ENCODE results near the gene NEK11. TPM values are rescaled to one million over a fixed set of nuclear protein-coding genes. Genes with fewer than 3 reads are reported as not detected.

The NEK11 gene
- total RNA-seq, 1 experiment from 2014 or later, result 5.0 TPM

DNA sequence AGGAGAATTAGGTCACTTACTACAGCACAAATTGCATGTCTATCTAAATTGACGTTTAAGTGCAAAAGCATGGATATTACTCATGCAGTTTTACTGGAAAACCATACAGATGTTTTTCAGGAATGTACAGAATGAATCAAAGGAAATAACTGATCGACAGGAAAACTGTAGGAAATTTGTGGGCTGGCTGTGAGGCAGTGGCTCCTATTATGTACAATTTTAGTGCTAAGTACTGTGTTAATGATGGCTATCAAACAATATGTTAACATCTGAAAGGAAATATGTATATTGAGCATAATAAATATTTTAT is 361.8 kb downstream of the NEK11 start:
- Histone ChIP-seq H3K27ac (ENCODE audit: low read depth, low read length, poor library complexity, severe bottlenecking) (no peak overlapping the region), H3K4me1 (ENCODE audit: insufficient read depth, low read length, poor library complexity, severe bottlenecking) (no peaks in the 10 kb centered on the region), H3K4me3 (ENCODE audit: low read depth, low read length, poor library complexity, severe bottlenecking) (no peak overlapping the region), H3K9me3 (ENCODE audit: low read depth, low read length, poor library complexity, severe bottlenecking) (no peaks in the 10 kb centered on the region), H3K27me3 (replicated peaks; ENCODE audit: insufficient read depth, low read depth, low read length, poor library complexity) (no peaks in the 10 kb centered on the region), H3K36me3 (ENCODE audit: insufficient read depth, low read length, poor library complexity, severe bottlenecking) (no peaks in the 10 kb centered on the region)
- no TSS peak for BruUV-seq (replicated peaks)
- no peak for DNase-seq (ENCODE audit: low spot score)
- TF ChIP-seq EZH2 (IDR thresholded peaks at IDR 0.05; ENCODE audit: borderline replicate concordance, low read depth, low read length, poor library complexity, severe bottlenecking), result no peak
- TF ChIP-seq, protein P1, sequence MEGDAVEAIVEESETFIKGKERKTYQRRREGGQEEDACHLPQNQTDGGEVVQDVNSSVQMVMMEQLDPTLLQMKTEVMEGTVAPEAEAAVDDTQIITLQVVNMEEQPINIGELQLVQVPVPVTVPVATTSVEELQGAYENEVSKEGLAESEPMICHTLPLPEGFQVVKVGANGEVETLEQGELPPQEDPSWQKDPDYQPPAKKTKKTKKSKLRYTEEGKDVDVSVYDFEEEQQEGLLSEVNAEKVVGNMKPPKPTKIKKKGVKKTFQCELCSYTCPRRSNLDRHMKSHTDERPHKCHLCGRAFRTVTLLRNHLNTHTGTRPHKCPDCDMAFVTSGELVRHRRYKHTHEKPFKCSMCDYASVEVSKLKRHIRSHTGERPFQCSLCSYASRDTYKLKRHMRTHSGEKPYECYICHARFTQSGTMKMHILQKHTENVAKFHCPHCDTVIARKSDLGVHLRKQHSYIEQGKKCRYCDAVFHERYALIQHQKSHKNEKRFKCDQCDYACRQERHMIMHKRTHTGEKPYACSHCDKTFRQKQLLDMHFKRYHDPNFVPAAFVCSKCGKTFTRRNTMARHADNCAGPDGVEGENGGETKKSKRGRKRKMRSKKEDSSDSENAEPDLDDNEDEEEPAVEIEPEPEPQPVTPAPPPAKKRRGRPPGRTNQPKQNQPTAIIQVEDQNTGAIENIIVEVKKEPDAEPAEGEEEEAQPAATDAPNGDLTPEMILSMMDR (conservative IDR thresholded peaks at IDR 0.05; ENCODE audit: low read depth, low read length), result no peak
- POLR2A ChIA-PET (ENCODE audit: low non-redundant PET), result no interaction called here
- intact Hi-C loops (cut with micrococcal nuclease; ENCODE audit: unreplicated experiment), result no loop called here
- CTCF ChIA-PET, result no interaction called here

DNA sequence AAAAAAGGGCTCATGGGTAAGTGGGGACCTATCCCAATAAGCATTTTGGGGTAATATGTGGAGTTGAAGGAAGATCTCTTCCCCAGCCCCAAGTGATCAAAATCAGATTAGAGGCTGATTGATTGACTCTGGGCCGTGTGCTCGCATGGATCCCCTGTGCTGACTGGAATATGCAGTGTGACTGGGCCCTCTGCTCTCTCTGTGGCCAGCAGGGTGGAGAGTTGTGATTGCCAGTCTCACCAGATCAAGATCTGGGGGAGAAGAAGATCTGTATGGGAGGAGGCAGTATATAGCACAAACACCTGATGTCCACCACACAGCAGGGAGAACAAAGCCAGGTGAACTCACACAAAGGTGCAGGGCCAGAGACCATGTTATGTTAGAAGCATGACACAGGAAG is 363.7 kb downstream of the NEK11 start:
- CTCF ChIA-PET, result no interaction called here
- intact Hi-C loops (cut with micrococcal nuclease; ENCODE audit: unreplicated experiment), result no loop called here
- DNase-seq (ENCODE audit: low spot score), result no peak
- no peaks in the 10 kb centered on the region for H3K9me3 ChIP-seq (ENCODE audit: low read depth, low read length, poor library complexity, severe bottlenecking)
- H3K36me3 ChIP-seq (ENCODE audit: insufficient read depth, low read length, poor library complexity, severe bottlenecking), result no peaks in the 10 kb centered on the region
- TF ChIP-seq, protein P1 (conservative IDR thresholded peaks at IDR 0.05; ENCODE audit: low read depth, low read length), result no peak
- no peak for TF ChIP-seq EZH2 (IDR thresholded peaks at IDR 0.05; ENCODE audit: borderline replicate concordance, low read depth, low read length, poor library complexity, severe bottlenecking)
- H3K27ac ChIP-seq (ENCODE audit: low read depth, low read length, poor library complexity, severe bottlenecking), result no peak overlapping the region
- H3K27me3 ChIP-seq (replicated peaks; ENCODE audit: insufficient read depth, low read depth, low read length, poor library complexity), result no peaks in the 10 kb centered on the region
- POLR2A ChIA-PET (ENCODE audit: low non-redundant PET), result no interaction called here
- no TSS peak for BruUV-seq (replicated peaks)
- no peak overlapping the region for H3K4me3 ChIP-seq (ENCODE audit: low read depth, low read length, poor library complexity, severe bottlenecking)
- H3K4me1 ChIP-seq (ENCODE audit: insufficient read depth, low read length, poor library complexity, severe bottlenecking), result no peaks in the 10 kb centered on the region

DNA sequence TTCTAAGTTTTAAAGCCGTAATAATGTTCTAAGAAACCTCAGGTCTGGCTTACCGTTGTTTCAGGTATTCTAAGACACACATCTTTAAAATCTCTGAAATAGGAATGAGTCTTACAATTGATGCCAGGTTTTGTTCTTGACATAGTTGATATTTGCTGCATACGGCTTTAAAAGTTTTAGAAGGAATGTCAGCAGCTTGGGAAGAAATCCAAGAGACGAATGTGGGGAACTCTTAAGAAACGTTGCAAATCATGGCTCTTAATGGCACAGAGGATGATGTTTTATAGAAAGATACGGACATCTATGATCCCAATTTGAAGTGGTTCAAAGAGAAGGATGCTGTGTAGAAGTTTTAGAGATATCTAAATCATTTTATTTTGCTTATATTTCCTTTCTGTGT is 366.4 kb downstream of the NEK11 start:
- BruUV-seq (replicated peaks), result no TSS peak
- intact Hi-C loops (cut with micrococcal nuclease; ENCODE audit: unreplicated experiment), result no loop called here
- no peaks in the 10 kb centered on the region for H3K36me3 ChIP-seq (ENCODE audit: insufficient read depth, low read length, poor library complexity, severe bottlenecking)
- no peaks in the 10 kb centered on the region for H3K27me3 ChIP-seq (replicated peaks; ENCODE audit: insufficient read depth, low read depth, low read length, poor library complexity)
- DNase-seq (ENCODE audit: low spot score), result no peak
- no peaks in the 10 kb centered on the region for H3K4me1 ChIP-seq (ENCODE audit: insufficient read depth, low read length, poor library complexity, severe bottlenecking)
- H3K9me3 ChIP-seq (ENCODE audit: low read depth, low read length, poor library complexity, severe bottlenecking), result no peaks in the 10 kb centered on the region
- H3K27ac ChIP-seq (ENCODE audit: low read depth, low read length, poor library complexity, severe bottlenecking), result no peak overlapping the region
- CTCF ChIA-PET, result no interaction called here
- POLR2A ChIA-PET (ENCODE audit: low non-redundant PET), result no interaction called here
- TF ChIP-seq EZH2 (IDR thresholded peaks at IDR 0.05; ENCODE audit: borderline replicate concordance, low read depth, low read length, poor library complexity, severe bottlenecking), result no peak
- TF ChIP-seq, protein P1 (conservative IDR thresholded peaks at IDR 0.05; ENCODE audit: low read depth, low read length), result no peak
- H3K4me3 ChIP-seq (ENCODE audit: low read depth, low read length, poor library complexity, severe bottlenecking), result no peak overlapping the region

Data from A673 (cell line).